ENCODE data around the gene DENND1A.

- TF ChIP-seq POLR2AphosphoS5 (IDR thresholded peaks at IDR 0.05; ENCODE audit: low read depth, low read length), result no peak
- TF ChIP-seq REST (IDR thresholded peaks at IDR 0.05; ENCODE audit: insufficient read depth in 1 of 2, low read depth in 2 of 2, low read length in 2 of 2), result no peak
- no peak for TF ChIP-seq TAF1 (IDR thresholded peaks at IDR 0.05; ENCODE audit: borderline replicate concordance, insufficient read depth, low read length)
- no peak for TF ChIP-seq SIN3A (IDR thresholded peaks at IDR 0.05; ENCODE audit: borderline replicate concordance, insufficient read depth, low read length)
- no peak for TF ChIP-seq FOXP2 (optimal IDR thresholded peaks at IDR 0.05; ENCODE audit: borderline replicate concordance, extremely low read depth, extremely low read length, insufficient read depth)
These were observed 586.3 kb downstream of the DENND1A start for GRCh38 chr9:123343443-123344191.

All from PFSK-1 (cell line).